H9 (cell line): ENCODE data around the gene PAQR5. TPM values are rescaled to one million over a fixed set of nuclear protein-coding genes. Genes with fewer than 3 reads are reported as not detected.

Source experiments
- DNase-seq: peaks from one replicate; pipeline ENCODE4 v3.0.0-alpha.2; 2017
- H2AFZ ChIP-seq: one replicate; pipeline ENCODE4 v1.6.1; 2013; ENCODE audit warnings: mild to moderate bottlenecking, low read length, control low read depth, moderate library complexity
- H2AK5ac ChIP-seq: 2 replicates; pipeline ENCODE4 v1.6.1; 2013; ENCODE audit warnings: low read length, control low read depth, mixed read lengths; ENCODE audit not compliant: insufficient read length
- H2BK120ac ChIP-seq: one replicate; pipeline ENCODE4 v1.6.1; 2013; ENCODE audit warnings: low read depth, mild to moderate bottlenecking, low read length, control low read depth, inconsistent platforms; ENCODE audit not compliant: poor library complexity, severe bottlenecking
- H2BK12ac ChIP-seq: 2 replicates; pipeline ENCODE4 v1.6.1; 2013; ENCODE audit warnings: low read length, control low read depth, mixed read lengths, low read depth; ENCODE audit not compliant: insufficient read length
- H2BK15ac ChIP-seq: 2 replicates; pipeline ENCODE4 v1.6.1; 2013; ENCODE audit warnings: low read depth, low read length, control low read depth
- H2BK20ac ChIP-seq: one replicate; pipeline ENCODE4 v1.6.1; 2013; ENCODE audit warnings: low read depth, mild to moderate bottlenecking, low read length, control low read depth, inconsistent platforms; ENCODE audit not compliant: poor library complexity, severe bottlenecking
- H2BK5ac ChIP-seq: 2 replicates; pipeline ENCODE4 v1.6.1; 2013; ENCODE audit warnings: low read length, control low read depth, mixed read lengths; ENCODE audit not compliant: insufficient read length
- H3K14ac ChIP-seq: 2 replicates; pipeline ENCODE4 v1.6.1; 2013; ENCODE audit warnings: low read length, control low read depth; ENCODE audit not compliant: insufficient read depth
- H3K18ac ChIP-seq: 2 replicates; pipeline ENCODE4 v1.6.1; 2013; ENCODE audit warnings: low read depth, mild to moderate bottlenecking, mixed read lengths, low read length, control low read depth; ENCODE audit not compliant: insufficient read length
- H3K23ac ChIP-seq: 2 replicates; pipeline ENCODE4 v1.6.1; 2013; ENCODE audit warnings: low read length, control low read depth, mixed read lengths, low read depth; ENCODE audit not compliant: insufficient read length
- H3K23me2 ChIP-seq: 2 replicates; pipeline ENCODE4 v1.6.1; 2013; ENCODE audit warnings: low read depth, mild to moderate bottlenecking, mixed read lengths, low read length, control low read depth; ENCODE audit not compliant: insufficient read length, poor library complexity, severe bottlenecking
- H3K27ac ChIP-seq: 2 replicates; pipeline ENCODE4 v1.5.1; 2013; ENCODE audit warnings: low read length, control low read depth, mixed read lengths, low read depth; ENCODE audit not compliant: insufficient read length
- H3K27me3 ChIP-seq: 2 replicates; pipeline ENCODE4 v1.6.1; 2013; ENCODE audit warnings: low read length, control low read depth, inconsistent platforms; ENCODE audit not compliant: insufficient read depth
- H3K4ac ChIP-seq: 2 replicates; pipeline ENCODE4 v1.6.1; 2013; ENCODE audit warnings: low read depth, mild to moderate bottlenecking, control low read depth, inconsistent platforms, low read length, moderate library complexity
- H3K4me1 ChIP-seq: 2 replicates; pipeline ENCODE4 v1.6.1; 2013; ENCODE audit warnings: low read length, control low read depth, inconsistent platforms; ENCODE audit not compliant: insufficient read depth
- H3K4me2 ChIP-seq: 2 replicates; pipeline ENCODE4 v1.6.1; 2013; ENCODE audit warnings: low read length, control low read depth, mixed read lengths; ENCODE audit not compliant: insufficient read length, insufficient read depth
- H3K56ac ChIP-seq: 2 replicates; pipeline ENCODE4 v1.6.1; 2013; ENCODE audit warnings: low read depth, mild to moderate bottlenecking, mixed read lengths, low read length, control low read depth; ENCODE audit not compliant: insufficient read length
- H3K79me1 ChIP-seq: 2 replicates; pipeline ENCODE4 v1.6.1; 2013; ENCODE audit warnings: low read depth, mild to moderate bottlenecking, moderate library complexity, low read length, control low read depth, inconsistent platforms; ENCODE audit not compliant: insufficient read depth, poor library complexity, severe bottlenecking
- H3K79me2 ChIP-seq: 2 replicates; pipeline ENCODE4 v1.6.1; 2013; ENCODE audit warnings: low read length, control low read depth, inconsistent platforms; ENCODE audit not compliant: insufficient read depth
- H3K9ac ChIP-seq: 2 replicates; pipeline ENCODE4 v1.6.1; 2013; ENCODE audit warnings: low read length, control low read depth, mixed read lengths; ENCODE audit not compliant: insufficient read length; ENCODE audit errors: extremely low read depth
- H3K9me3 ChIP-seq: one replicate; pipeline ENCODE4 v1.6.1; 2013; ENCODE audit warnings: low read depth, low read length, inconsistent platforms; ENCODE audit not compliant: control insufficient read depth
- H3T11ph ChIP-seq: one replicate; pipeline ENCODE4 v1.6.1; 2013; ENCODE audit warnings: mild to moderate bottlenecking, low read length, control low read depth, inconsistent platforms
- H4K20me1 ChIP-seq: one replicate; pipeline ENCODE4 v1.6.1; 2013; ENCODE audit not compliant: control insufficient read depth, insufficient read length, insufficient read depth
- H4K5ac ChIP-seq: 2 replicates; pipeline ENCODE4 v1.6.1; 2013; ENCODE audit warnings: low read depth, mild to moderate bottlenecking, mixed read lengths, low read length, control low read depth; ENCODE audit not compliant: insufficient read length
- H4K8ac ChIP-seq: replicated peaks from 2 replicates; pipeline ENCODE4 v1.6.1; 2013; ENCODE audit warnings: low read length, control low read depth, mixed read lengths, low read depth; ENCODE audit not compliant: insufficient read length
- H4K91ac ChIP-seq: 2 replicates; pipeline ENCODE4 v1.6.1; 2013; ENCODE audit warnings: low read depth, mild to moderate bottlenecking, moderate library complexity, mixed read lengths, low read length, control low read depth; ENCODE audit not compliant: insufficient read length
- H3K27ac Mint-ChIP-seq, 3 experiments: 2 replicates in 2 of 3; 3 replicates in 1 of 3; pipeline ENCODE4 v1.8.0; 2020 to 2021; ENCODE audit warnings: mixed read lengths in 3 of 3, mild to moderate bottlenecking in 1 of 3, moderate library complexity in 1 of 3
- H3K27me3 Mint-ChIP-seq: 2 replicates; pipeline ENCODE4 v1.8.0; 2021; ENCODE audit warnings: low read depth, mild to moderate bottlenecking, moderate library complexity, mixed read lengths
- H3K36me3 Mint-ChIP-seq, 3 experiments: 2 replicates in 2 of 3; 3 replicates in 1 of 3; pipeline ENCODE4 v1.8.0; 2020 to 2021; ENCODE audit warnings: low read depth in 3 of 3, mixed read lengths in 3 of 3; ENCODE audit not compliant: insufficient read depth in 1 of 3
- H3K4me1 Mint-ChIP-seq, 2 experiments: 2 replicates each; pipeline ENCODE4 v1.8.0; 2020; ENCODE audit warnings: mixed read lengths in 2 of 2
- H3K4me3 Mint-ChIP-seq, 2 experiments: 2 replicates in 1 of 2; 3 replicates in 1 of 2; pipeline ENCODE4 v1.8.0; 2020 to 2021; ENCODE audit warnings: mild to moderate bottlenecking in 2 of 2, mixed read lengths in 2 of 2, moderate library complexity in 1 of 2
- H3K9me3 Mint-ChIP-seq, 2 experiments: 2 replicates in 1 of 2; 3 replicates in 1 of 2; pipeline ENCODE4 v1.8.0; 2020; ENCODE audit warnings: mild to moderate bottlenecking in 2 of 2, mixed read lengths in 2 of 2, moderate library complexity in 1 of 2
- CTCF ChIP-seq: fragments of 200-600 bp; sonication (generic); conservative IDR thresholded peaks from 3 replicates; pipeline ENCODE4 v1.8.0; 2021; ENCODE audit warnings: antibody characterized with exemption, mild to moderate bottlenecking
- WGBS: extraction: QIAGEN DNeasy Blood & Tissue Kit; methylation state at CpG from one replicate; pipeline ENCODE4 v1.1.7; 2013; ENCODE audit warnings: missing lambda C conversion rate, low lambda C conversion rate, mixed read lengths; ENCODE audit not compliant: insufficient read length; ENCODE audit errors: extremely low coverage; 5-methylcytosine and 5-hydroxymethylcytosine counted together
- total RNA-seq: library from RNA; stranded (reverse); gene quantifications from 2 replicates; pipeline ENCODE4 v1.2.1, GENCODE V29; 2021

PAQR5 gene
- total RNA-seq, 1 experiment from 2014 or later, result 1.6 TPM

DNA sequence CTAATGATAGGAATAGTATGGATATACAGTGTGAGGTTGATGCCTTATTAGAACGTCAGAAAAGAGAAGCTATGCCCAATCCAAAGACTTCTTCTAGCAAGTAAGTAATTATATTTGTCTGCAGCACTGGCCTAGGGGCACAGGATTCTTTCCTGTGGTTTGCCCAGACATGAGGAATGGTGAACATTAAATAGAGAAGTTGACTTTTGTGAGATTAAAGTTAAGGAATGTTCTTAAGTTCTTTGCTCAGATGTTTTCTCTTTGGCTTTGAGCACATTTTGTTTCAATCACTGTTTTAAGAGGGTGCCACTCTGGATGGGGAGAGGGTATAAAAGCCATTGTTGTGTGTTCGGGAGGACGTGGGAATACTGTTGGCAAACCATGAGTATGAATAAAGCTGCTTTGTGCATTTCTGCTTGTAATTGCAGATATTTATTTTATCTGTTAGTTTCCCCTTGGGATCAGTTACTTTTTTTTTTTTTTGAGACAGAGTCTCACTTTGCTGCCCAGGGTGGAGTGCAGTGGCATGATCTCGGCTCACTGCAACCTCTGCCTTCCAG lies 123.7 kb downstream of the PAQR5 start:
- H3K9me3 ChIP-seq, result no peaks in the 10 kb centered on the region
- H3K4ac ChIP-seq, result no peak overlapping the region
- Mint-ChIP-seq H3K27ac (no peak overlapping the region), H3K9me3 (no peaks in the 10 kb centered on the region), H3K4me3 (no peak overlapping the region), H3K36me3 (peaks cover 51 to 89% (median 79%) of the 10 kb centered on the region in 3 experiments), H3K27me3 (no peaks in the 10 kb centered on the region), H3K4me1 (no peaks in the 10 kb centered on the region)
- no peak overlapping the region for H3K23ac ChIP-seq
- DNase-seq, result no peak
- H2BK5ac ChIP-seq, result no peak overlapping the region
- H3K4me1 ChIP-seq, result no peaks in the 10 kb centered on the region
- H3K56ac ChIP-seq, result no peak overlapping the region
- no peak overlapping the region for H3K27ac ChIP-seq
- H3T11ph ChIP-seq, result no peak overlapping the region
- no peaks in the 10 kb centered on the region for H3K27me3 ChIP-seq
- no peaks in the 10 kb centered on the region for H3K23me2 ChIP-seq
- H3K18ac ChIP-seq, result no peak overlapping the region
- no peak overlapping the region for H3K4me2 ChIP-seq
- H3K9ac ChIP-seq, result no peak overlapping the region
- H4K20me1 ChIP-seq, result no peaks in the 10 kb centered on the region
- H2AFZ ChIP-seq, result no peak overlapping the region
- TF ChIP-seq CTCF, result no peak
- H3K79me2 ChIP-seq, result no peaks in the 10 kb centered on the region
- H2BK20ac ChIP-seq, result no peak overlapping the region
- H2AK5ac ChIP-seq, result no peak overlapping the region
- no CpG with 5 or more reads among the region's 4 CpGs for WGBS
- no peak overlapping the region for H2BK15ac ChIP-seq
- no peak overlapping the region for H3K14ac ChIP-seq
- no peak overlapping the region for H2BK12ac ChIP-seq
- peaks cover 3% of the 10 kb centered on the region for H3K79me1 ChIP-seq
- H2BK120ac ChIP-seq, result no peak overlapping the region
- no peak overlapping the region for H4K8ac ChIP-seq
- H4K91ac ChIP-seq, result no peak overlapping the region
- no peak overlapping the region for H4K5ac ChIP-seq
